Parathyroid adenoma (tissue), 2 donors: Measurements from ENCODE around the gene CLEC4D.

ENCODE experiments used
- H2AFZ ChIP-seq: fragments of 300-600 bp; sonication (generic); one replicate; pipeline ENCODE4 v1.7.0; 2017; ENCODE audit warnings: antibody characterized with exemption, mild to moderate bottlenecking
- H3K27ac ChIP-seq: fragments of 300-600 bp; sonication (generic); one replicate; pipeline ENCODE4 v1.7.0; 2017
- H3K27me3 ChIP-seq: fragments of 300-600 bp; sonication (generic); one replicate; pipeline ENCODE4 v1.7.0; 2017; ENCODE audit warnings: low read length; ENCODE audit not compliant: control insufficient read depth, insufficient read depth
- H3K36me3 ChIP-seq: fragments of 300-600 bp; sonication (generic); one replicate; pipeline ENCODE4 v1.7.0; 2017; ENCODE audit warnings: low read length; ENCODE audit not compliant: control insufficient read depth, insufficient read depth
- H3K4me1 ChIP-seq: fragments of 300-600 bp; sonication (generic); one replicate; pipeline ENCODE4 v1.7.0; 2017; ENCODE audit warnings: control low read depth
- H3K4me2 ChIP-seq: fragments of 300-600 bp; sonication (generic); one replicate; pipeline ENCODE4 v1.7.0; 2017; ENCODE audit warnings: low read length
- H3K4me3 ChIP-seq: fragments of 300-600 bp; sonication (generic); one replicate; pipeline ENCODE4 v1.7.0; 2017; ENCODE audit warnings: low read depth, low read length
- H3K79me2 ChIP-seq: fragments of 300-600 bp; sonication (generic); one replicate; pipeline ENCODE4 v1.7.0; 2017; ENCODE audit warnings: control low read depth
- H3K9ac ChIP-seq: fragments of 300-600 bp; sonication (generic); one replicate; pipeline ENCODE4 v1.7.0; 2017; ENCODE audit warnings: mild to moderate bottlenecking
- H3K9me3 ChIP-seq: fragments of 300-600 bp; sonication (generic); one replicate; pipeline ENCODE4 v1.7.0; 2017; ENCODE audit warnings: low read length; ENCODE audit not compliant: control insufficient read depth
- TF ChIP-seq, protein P1 (sequence below): fragments of 300-600 bp; sonication (generic); IDR thresholded peaks from one replicate; pipeline ENCODE4 v1.7.0; 2017; ENCODE audit warnings: antibody characterized with exemption, mild to moderate bottlenecking
- donor health status: primary hyperparathyroidism.

CLEC4D gene

DNA sequence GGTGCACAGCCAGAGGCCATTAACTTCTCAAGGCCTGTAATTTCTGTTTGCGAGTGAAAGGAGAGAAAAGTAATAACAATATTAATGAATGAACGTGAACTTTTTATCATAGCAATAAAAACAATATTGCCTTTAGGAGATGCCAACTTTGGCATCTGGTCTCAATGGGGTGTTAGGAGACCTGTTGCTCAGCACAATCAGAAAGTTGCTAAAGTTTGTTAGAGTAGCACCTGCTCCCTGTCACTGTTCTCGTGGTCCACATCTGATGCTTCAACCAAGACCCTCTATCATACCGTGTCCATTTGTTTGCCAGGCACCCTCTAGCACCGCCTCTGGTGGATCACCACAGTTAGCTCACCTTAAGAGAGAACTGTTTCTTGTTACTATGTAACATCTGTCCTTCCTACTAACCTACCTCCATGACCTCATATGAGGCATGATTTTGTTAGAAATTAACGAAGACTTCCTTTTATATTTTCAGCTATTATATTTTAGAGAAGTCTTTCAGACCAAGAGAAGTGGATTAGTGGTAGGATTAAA, 39.9 kb downstream of the CLEC4D start:
- Histone ChIP-seq H3K79me2 (no peaks in the 10 kb centered on the region), H3K9ac (no peak overlapping the region), H3K27ac (no peak overlapping the region), H3K27me3 (no peaks in the 10 kb centered on the region), H3K4me3 (no peak overlapping the region), H3K4me2 (no peak overlapping the region), H3K4me1 (no peaks in the 10 kb centered on the region), H3K36me3 (no peaks in the 10 kb centered on the region), H3K9me3 (no peaks in the 10 kb centered on the region), H2AFZ (no peak overlapping the region)
- TF ChIP-seq, protein P1, sequence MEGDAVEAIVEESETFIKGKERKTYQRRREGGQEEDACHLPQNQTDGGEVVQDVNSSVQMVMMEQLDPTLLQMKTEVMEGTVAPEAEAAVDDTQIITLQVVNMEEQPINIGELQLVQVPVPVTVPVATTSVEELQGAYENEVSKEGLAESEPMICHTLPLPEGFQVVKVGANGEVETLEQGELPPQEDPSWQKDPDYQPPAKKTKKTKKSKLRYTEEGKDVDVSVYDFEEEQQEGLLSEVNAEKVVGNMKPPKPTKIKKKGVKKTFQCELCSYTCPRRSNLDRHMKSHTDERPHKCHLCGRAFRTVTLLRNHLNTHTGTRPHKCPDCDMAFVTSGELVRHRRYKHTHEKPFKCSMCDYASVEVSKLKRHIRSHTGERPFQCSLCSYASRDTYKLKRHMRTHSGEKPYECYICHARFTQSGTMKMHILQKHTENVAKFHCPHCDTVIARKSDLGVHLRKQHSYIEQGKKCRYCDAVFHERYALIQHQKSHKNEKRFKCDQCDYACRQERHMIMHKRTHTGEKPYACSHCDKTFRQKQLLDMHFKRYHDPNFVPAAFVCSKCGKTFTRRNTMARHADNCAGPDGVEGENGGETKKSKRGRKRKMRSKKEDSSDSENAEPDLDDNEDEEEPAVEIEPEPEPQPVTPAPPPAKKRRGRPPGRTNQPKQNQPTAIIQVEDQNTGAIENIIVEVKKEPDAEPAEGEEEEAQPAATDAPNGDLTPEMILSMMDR, result no peak

DNA sequence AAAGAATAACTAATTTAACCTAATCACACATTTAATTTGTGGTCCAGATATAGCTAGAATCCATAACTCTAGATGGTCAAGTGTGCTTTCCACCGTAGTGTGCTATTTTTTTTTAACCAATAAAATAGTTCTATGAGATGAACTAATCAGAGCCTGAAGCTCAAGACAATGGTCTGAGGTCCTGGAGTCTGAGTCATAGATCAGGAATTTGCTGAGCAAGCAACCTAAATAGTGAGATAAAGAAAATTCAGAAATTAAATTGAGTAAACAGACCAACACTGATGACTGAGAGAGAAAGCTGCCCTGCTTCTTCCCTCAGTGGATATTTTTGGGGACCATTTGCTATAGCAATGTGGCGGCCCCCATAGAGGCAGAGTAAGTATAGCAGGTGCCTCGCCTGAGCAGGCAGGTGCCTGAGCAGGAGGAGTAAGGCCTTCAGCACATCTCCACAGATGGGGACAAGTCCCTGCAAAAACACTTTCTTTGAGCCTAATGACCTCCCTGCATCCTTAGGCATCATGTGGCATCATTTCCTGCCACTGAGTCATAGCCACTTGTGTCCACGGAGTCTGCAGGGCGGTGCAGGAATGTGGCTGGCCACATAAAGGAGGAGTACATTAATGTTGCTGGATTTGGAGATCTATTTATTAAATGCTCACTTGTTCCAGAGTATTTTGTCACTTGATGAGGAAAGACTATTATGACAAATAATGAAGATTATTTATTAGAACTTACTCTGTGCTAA, 41.3 kb downstream of the CLEC4D start:
- Histone ChIP-seq H3K9ac (no peak overlapping the region), H3K4me1 (no peaks in the 10 kb centered on the region), H3K36me3 (no peaks in the 10 kb centered on the region), H3K4me3 (no peak overlapping the region), H3K27me3 (no peaks in the 10 kb centered on the region), H3K4me2 (no peak overlapping the region), H3K27ac (no peak overlapping the region), H2AFZ (no peak overlapping the region), H3K9me3 (no peaks in the 10 kb centered on the region), H3K79me2 (no peaks in the 10 kb centered on the region)
- TF ChIP-seq, protein P1, result no peak

DNA sequence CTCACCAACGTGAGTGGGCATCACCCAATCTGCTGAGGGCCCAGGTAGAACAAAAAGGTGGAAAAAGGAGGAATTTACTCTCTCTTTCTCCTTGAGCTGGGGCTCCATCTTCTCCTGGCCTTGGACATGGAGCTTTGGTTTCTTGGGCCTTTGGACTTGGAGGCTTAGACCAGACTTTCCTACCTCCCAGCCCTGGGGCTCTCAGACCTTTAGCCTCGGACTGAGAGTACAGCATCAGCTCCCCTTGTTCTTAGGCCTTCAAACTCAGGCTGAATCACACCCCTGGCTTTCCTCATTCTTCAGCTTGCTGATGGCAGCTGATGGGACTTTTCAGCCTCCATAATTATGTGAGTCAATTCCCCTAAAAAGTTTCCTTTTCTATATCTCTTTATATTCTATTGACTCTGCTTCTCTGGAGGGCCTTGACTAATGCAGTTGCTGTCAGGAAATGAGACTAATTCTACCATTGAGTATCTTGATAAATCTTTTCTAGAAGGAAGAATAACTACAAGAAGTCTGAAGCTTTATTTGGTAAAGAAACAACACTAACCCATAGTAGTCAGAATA, 43.3 kb downstream of the CLEC4D start:
- no peaks in the 10 kb centered on the region for H3K36me3 ChIP-seq
- H3K4me2 ChIP-seq, result no peak overlapping the region
- no peaks in the 10 kb centered on the region for H3K9me3 ChIP-seq
- no peaks in the 10 kb centered on the region for H3K27me3 ChIP-seq
- no peak overlapping the region for H2AFZ ChIP-seq
- TF ChIP-seq, protein P1, result no peak
- H3K27ac ChIP-seq, result no peak overlapping the region
- no peak overlapping the region for H3K9ac ChIP-seq
- no peak overlapping the region for H3K4me3 ChIP-seq
- H3K79me2 ChIP-seq, result no peaks in the 10 kb centered on the region
- H3K4me1 ChIP-seq, result no peaks in the 10 kb centered on the region

DNA sequence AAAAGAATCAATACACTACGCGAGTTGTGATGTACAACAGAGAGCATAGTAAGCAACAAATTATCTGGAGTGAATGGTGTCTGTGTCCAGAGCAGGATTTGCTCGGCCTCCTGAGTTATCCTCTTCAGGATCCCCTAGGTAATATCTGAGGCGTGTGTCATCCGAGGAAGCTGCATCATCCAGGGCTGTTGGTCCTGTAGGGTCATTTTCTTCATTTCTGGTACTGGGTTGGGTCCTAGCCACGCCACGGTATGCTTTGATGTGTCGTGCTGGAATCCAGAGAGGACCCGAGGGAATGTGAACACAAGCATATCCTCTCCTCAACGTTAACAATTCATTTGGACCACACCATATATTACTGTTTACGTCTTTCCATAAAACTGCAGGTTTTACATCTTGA, 46.4 kb downstream of the CLEC4D start:
- Histone ChIP-seq H3K4me3 (no peak overlapping the region), H3K4me2 (no peak overlapping the region), H2AFZ (no peak overlapping the region), H3K4me1 (no peaks in the 10 kb centered on the region), H3K9me3 (no peaks in the 10 kb centered on the region), H3K27ac (no peak overlapping the region), H3K27me3 (no peaks in the 10 kb centered on the region), H3K9ac (no peak overlapping the region), H3K79me2 (no peaks in the 10 kb centered on the region), H3K36me3 (no peaks in the 10 kb centered on the region)
- TF ChIP-seq, protein P1, result no peak

DNA sequence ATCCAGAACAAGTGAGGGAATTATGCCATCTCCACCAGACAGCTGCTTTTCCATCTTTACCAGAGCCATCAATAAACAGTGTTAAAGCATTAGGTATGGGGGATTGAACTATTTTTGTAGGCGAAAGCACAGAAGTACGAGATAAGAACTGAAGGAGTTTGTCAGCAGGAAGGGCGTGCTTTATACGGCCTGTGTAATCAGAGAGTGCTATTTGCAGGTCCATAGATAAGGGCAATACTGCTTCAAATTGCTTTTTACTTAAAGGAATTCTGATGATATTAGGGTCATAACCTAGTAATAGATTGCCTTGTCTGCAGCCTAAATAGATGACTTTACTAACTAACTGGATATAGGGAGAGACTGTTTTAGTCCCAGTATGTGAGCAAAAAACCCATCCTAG, 47.7 kb downstream of the CLEC4D start:
- no peak overlapping the region for H3K4me2 ChIP-seq
- no peak overlapping the region for H2AFZ ChIP-seq
- H3K27ac ChIP-seq, result no peak overlapping the region
- no peak overlapping the region for H3K4me3 ChIP-seq
- TF ChIP-seq, protein P1, result no peak
- no peaks in the 10 kb centered on the region for H3K79me2 ChIP-seq
- H3K36me3 ChIP-seq, result no peaks in the 10 kb centered on the region
- H3K4me1 ChIP-seq, result no peaks in the 10 kb centered on the region
- H3K9me3 ChIP-seq, result no peaks in the 10 kb centered on the region
- H3K9ac ChIP-seq, result no peak overlapping the region
- H3K27me3 ChIP-seq, result no peaks in the 10 kb centered on the region
